Hematopoietic multipotent progenitor cell treated with erythropoietin and hydrocortisone succinate and interleukin-3 and kit ligand, for 17 days (in vitro differentiated cells): ENCODE data around the gene NAP1L1.

Experiments
- DNase-seq: peaks from one replicate; pipeline ENCODE4 v3.0.0-alpha.2; 2015; ENCODE audit warnings: low spot score

The NAP1L1 gene

GRCh38 chr12:76020731-76021672, 63.5 kb downstream of the NAP1L1 start:
- DNase-seq, result no peak

GRCh38 chr12:76020281-76020680, 64.2 kb downstream of the NAP1L1 start:
- DNase-seq, result no peak

- no peak for DNase-seq
These were observed 65.8 kb downstream of the NAP1L1 start for GRCh38 chr12:76018672-76019071.

GRCh38 chr12:76018111-76018510, 66.4 kb downstream of the NAP1L1 start:
- DNase-seq, result no peak

GRCh38 chr12:76014007-76014406, 70.5 kb downstream of the NAP1L1 start:
- no peak for DNase-seq

- no peak for DNase-seq
These were observed 70.9 kb downstream of the NAP1L1 start for GRCh38 chr12:76013603-76014002.

GRCh38 chr12:76012644-76013043, 71.8 kb downstream of the NAP1L1 start:
- DNase-seq, result no peak

- no peak for DNase-seq
These were observed 73.6 kb downstream of the NAP1L1 start for GRCh38 chr12:76010732-76011458.

GRCh38 chr12:76008428-76008827, 76.1 kb downstream of the NAP1L1 start:
- DNase-seq, result no peak

- no peak for DNase-seq
These were observed 76.8 kb downstream of the NAP1L1 start for GRCh38 chr12:76007640-76008039.

GRCh38 chr12:76006028-76006925, 78.2 kb downstream of the NAP1L1 start:
- no peak for DNase-seq

- DNase-seq, result no peak
These were observed 81.2 kb downstream of the NAP1L1 start for GRCh38 chr12:76003355-76003638.

- no peak for DNase-seq
These were observed 81.7 kb downstream of the NAP1L1 start for GRCh38 chr12:76002598-76003354.

GRCh38 chr12:75998292-75999063, 86.0 kb downstream of the NAP1L1 start:
- no peak for DNase-seq

- DNase-seq, result no peak
These were observed 86.8 kb downstream of the NAP1L1 start for GRCh38 chr12:75997658-75998057.

GRCh38 chr12:75996861-75997447, 87.5 kb downstream of the NAP1L1 start:
- no peak for DNase-seq

- DNase-seq, result no peak
These were observed 88.8 kb downstream of the NAP1L1 start for GRCh38 chr12:75995691-75996090.

GRCh38 chr12:75994069-75994740, 90.3 kb downstream of the NAP1L1 start:
- no peak for DNase-seq

- no peak for DNase-seq
These were observed 92.7 kb downstream of the NAP1L1 start for GRCh38 chr12:75991753-75992152.
